ENCODE data around the gene COP1.

COP1 gene

DNA sequence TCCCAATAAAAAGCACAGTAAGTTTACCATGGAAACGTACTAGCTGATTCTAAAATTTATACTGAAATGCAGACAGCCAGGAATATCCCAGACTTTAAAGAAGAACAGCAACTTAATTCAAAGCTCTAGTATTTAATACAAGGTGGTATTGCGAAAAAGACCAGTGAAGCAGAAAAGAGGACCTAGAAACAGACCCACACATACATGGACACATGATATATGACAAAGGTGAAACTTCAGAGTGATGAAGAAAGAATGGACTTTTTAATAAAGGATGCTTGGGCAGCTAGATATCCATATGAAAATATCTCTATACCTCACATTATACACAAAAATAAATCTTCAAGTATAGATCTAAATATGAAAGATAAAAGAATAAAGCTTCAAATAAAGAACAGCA is 62.6 kb downstream of the COP1 start:
- POLR2A ChIA-PET (ENCODE audit: low non-redundant PET) = interaction anchor here (0.6 kb wide), 1 partner anchor 1747 kb away, joined by 5 read pairs; no protein-coding TSS in a partner anchor
- no peak overlapping the region for H3K27ac ChIP-seq
- DNase-seq (ENCODE audit: low spot score) = no peak
- CTCF ChIA-PET = no interaction called here
- TF ChIP-seq, protein P1, sequence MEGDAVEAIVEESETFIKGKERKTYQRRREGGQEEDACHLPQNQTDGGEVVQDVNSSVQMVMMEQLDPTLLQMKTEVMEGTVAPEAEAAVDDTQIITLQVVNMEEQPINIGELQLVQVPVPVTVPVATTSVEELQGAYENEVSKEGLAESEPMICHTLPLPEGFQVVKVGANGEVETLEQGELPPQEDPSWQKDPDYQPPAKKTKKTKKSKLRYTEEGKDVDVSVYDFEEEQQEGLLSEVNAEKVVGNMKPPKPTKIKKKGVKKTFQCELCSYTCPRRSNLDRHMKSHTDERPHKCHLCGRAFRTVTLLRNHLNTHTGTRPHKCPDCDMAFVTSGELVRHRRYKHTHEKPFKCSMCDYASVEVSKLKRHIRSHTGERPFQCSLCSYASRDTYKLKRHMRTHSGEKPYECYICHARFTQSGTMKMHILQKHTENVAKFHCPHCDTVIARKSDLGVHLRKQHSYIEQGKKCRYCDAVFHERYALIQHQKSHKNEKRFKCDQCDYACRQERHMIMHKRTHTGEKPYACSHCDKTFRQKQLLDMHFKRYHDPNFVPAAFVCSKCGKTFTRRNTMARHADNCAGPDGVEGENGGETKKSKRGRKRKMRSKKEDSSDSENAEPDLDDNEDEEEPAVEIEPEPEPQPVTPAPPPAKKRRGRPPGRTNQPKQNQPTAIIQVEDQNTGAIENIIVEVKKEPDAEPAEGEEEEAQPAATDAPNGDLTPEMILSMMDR (conservative IDR thresholded peaks at IDR 0.05; ENCODE audit: low read depth) = no peak

GRCh38 chr1:176142973-176143372 is 64.1 kb downstream of the COP1 start:
- TF ChIP-seq, protein P1 (conservative IDR thresholded peaks at IDR 0.05; ENCODE audit: low read depth) = no peak
- CTCF ChIA-PET = no interaction called here
- no peak for DNase-seq (ENCODE audit: low spot score)
- POLR2A ChIA-PET (ENCODE audit: low non-redundant PET) = no interaction called here
- no peak overlapping the region for H3K27ac ChIP-seq

DNA sequence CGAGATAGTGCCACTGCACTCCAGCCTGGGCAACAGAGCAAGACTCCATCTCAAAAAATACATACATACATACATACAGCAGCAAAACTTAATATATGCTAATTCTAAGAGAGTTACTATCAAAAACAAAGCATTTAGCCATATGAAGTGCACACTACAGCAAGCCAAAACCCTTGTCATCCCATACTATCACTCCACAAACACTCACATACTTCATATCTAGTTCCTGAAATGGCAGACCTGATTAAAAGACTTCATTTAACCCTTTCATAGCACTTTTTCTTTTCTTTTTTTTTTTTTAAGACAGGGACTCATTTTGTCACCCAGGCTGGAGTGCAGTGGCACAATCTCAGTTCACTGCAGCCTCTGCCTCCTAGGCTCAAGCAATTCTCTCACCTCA is 65.6 kb downstream of the COP1 start:
- CTCF ChIA-PET = no interaction called here

DNA sequence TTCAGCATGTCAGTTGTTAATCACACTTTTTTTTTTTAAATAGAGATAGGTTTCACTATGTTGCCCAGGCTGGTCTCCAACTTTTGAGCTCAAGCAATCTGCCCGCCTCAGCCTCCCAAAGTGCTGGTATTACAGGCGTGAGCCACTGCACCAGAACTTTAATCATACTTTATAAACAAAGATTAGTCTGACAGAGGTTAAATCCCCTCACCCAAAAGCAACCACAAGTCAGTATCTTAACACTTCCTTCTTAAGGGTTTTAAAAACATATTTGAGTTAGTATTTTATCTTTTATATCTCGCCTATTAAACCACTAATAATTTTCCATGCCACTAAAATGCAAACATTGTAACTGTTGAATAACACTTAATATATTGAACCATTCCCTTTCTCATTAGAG is 70.2 kb downstream of the COP1 start:
- POLR2A ChIA-PET (ENCODE audit: low non-redundant PET) = no interaction called here
- no peak for DNase-seq (ENCODE audit: low spot score)
- H3K27ac ChIP-seq = no peak overlapping the region
- CTCF ChIA-PET = no interaction called here
- TF ChIP-seq, protein P1 (conservative IDR thresholded peaks at IDR 0.05; ENCODE audit: low read depth) = no peak

More for the DNA sequence above, 65.6 kb downstream of the COP1 start:
- POLR2A ChIA-PET (ENCODE audit: low non-redundant PET) = no interaction called here
- H3K27ac ChIP-seq = no peak overlapping the region
- TF ChIP-seq, protein P1 (conservative IDR thresholded peaks at IDR 0.05; ENCODE audit: low read depth) = no peak
- no peak for DNase-seq (ENCODE audit: low spot score)

DNA sequence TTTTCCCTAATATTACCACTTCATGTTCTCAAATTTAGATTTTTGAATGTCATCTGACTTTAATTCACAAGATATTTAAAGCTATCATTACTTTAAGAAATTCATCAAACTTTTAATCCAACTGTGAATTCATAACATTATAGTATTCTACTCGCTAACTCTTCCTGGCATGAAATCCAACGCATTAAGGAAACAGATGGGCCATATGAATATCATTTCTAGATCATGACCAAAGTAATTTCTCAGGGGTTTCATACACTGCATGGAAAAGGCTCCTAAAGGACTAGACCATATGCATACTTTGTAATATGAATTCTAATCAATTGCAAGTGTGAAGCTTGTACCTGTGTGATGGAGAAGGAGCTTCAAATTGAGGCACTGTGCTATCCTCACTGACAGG is 72.4 kb downstream of the COP1 start:
- ChIA-PET POLR2A (ENCODE audit: low non-redundant PET) (no interaction called here), CTCF (no interaction called here)
- TF ChIP-seq, protein P1 (conservative IDR thresholded peaks at IDR 0.05; ENCODE audit: low read depth) = no peak
- no peak for DNase-seq (ENCODE audit: low spot score)
- no peak overlapping the region for H3K27ac ChIP-seq

- no peak for DNase-seq (ENCODE audit: low spot score)
- ChIA-PET POLR2A (ENCODE audit: low non-redundant PET) (no interaction called here), CTCF (interaction anchor here (0.6 to 0.7 kb wide), 2 partner anchors 17 to 749 kb away, joined by 3 to 4 read pairs; no protein-coding TSS in a partner anchor)
- TF ChIP-seq, protein P1 (conservative IDR thresholded peaks at IDR 0.05; ENCODE audit: low read depth) = no peak
- no peak overlapping the region for H3K27ac ChIP-seq
Observed at GRCh38 chr1:176122282-176122681, 84.8 kb downstream of the COP1 start.

- no peak for DNase-seq (ENCODE audit: low spot score)
- H3K27ac ChIP-seq = no peak overlapping the region
- ChIA-PET POLR2A (ENCODE audit: low non-redundant PET) (no interaction called here), CTCF (no interaction called here)
- TF ChIP-seq, protein P1 (conservative IDR thresholded peaks at IDR 0.05; ENCODE audit: low read depth) = no peak
Observed at GRCh38 chr1:176119549-176119948, 87.5 kb downstream of the COP1 start.

Measured in RWPE1 (cell line).